NCI-H69 (cell line): Measurements from ENCODE around the gene OVCH2.
"Not testable (repeated sequence)": the region's sequence is repeated elsewhere in the genome, so short reads cannot be mapped to it uniquely, and the experiment has no call there.

Experiments used
- DNase-seq: peaks from one replicate; lab custom pipeline; 2025; lab: John Stamatoyannopoulos, UW

The OVCH2 gene

DNA sequence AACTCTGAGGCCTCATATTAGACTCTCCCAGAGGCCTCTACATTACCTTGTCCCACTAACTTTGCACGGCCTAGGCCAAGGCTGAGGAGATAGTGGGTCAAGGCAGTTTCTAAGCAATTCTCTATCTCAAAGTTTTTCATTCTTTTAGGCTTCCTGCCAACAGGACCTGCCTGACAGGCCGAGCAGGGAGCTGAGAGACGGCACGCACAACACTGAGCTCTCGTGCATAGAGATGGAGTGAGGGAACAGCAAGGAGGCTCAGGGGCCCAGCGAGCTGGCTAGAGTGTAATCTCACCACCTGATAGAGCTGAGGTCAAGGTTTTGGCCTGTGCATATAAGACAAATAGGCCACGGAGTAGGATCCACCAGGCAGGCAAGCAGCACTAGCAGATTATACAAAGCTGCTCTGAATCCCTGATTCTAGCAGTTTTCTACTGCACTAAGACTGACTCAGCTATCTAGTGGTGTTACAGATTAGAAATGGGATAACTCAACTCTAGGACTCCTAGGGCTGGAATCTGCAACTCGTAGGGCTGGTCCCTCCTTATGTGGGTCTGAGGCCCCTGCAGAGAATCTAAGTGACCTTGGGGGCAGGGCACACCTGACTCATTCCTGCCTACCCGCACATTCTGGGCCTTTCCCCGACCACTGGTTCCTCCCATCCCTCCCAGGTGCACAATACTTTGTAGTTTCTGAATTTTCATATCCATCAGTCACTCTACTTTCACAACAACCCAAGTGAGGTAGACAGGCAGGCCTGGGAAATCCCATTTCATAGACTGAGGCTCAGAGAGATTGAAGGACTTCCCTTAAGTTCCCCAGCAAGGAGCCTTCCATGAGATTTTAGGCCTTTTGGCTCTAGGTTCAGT is 34.7 kb downstream of the OVCH2 start:
- DNase-seq: no peak

DNA sequence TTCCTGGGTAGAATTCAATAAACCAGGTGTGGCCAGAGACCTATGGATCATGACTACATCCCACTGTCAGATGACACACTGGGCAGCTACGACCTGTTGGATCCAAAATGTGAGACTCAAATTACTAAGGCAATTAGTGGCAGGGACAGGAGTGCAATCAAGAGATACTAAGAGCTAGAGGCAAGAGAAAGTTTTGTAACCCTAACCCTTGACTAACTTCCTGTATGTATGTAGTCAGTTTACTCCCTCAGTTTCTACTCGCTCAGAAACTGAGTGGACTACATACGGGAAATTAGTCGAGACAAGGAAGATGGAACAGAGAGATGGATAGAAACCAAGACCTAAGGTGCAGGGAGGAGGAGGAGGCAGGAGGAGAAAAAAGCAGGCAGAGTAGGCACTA is 35.6 kb downstream of the OVCH2 start:
- DNase-seq: no peak

DNA sequence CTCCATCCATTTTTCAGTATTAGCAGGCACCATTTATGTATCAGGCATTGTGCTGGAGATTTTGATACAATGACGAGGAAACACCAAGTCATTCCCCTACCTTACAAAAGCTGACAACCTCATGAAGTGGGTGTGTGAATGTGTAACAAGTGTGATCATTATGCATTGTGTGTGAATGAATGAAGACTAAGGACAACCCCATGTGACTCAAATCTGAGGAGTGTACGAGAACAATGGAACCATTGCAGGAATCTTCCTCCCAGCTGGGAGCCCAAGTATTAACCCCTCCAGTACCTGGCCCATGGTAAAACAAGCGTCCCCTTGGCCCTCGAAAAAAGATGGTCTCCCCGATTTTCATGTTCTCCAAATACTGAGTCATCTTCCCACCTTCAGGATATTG is 37.4 kb downstream of the OVCH2 start:
- no peak for DNase-seq

DNA sequence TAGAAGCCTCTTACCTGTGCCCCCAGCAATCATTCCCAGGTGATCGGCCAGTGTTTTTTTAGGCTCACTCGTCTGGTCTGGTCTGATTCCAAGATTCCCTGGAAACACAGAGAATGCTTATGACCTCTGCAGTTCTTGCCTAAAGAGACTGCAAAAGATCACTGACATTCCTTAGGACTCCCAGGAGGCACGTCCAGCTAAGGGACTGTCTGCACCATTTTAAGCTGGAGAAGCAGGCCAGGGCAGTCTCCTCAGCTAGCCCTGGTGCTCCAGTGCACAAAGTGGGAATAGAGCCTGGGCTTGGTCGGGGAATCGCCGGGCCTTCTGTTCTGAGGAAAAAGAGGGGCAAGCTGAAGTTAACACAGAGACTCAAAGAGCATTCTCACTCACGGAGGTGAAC is 37.8 kb downstream of the OVCH2 start:
- no peak for DNase-seq

DNA sequence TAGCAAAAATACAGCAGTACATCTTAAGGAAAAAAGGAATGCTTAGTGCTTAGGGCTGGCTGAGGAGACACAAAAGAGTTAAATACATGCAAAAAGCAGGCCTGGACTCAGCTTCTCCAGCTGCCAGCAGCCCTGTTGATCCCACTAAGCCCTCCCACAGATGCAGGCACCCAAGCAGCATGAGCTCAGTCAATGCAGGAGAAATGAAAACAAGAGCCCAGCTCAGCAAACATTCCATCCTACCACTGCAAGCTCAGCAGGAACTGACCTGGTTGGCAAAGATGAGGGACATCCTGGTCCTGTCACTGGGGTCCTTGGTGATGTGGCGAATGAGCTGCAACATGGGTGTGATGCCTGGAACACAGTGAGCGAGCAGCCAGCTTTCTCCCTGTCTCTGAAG is 38.8 kb downstream of the OVCH2 start:
- peak; percentile 6 for DNase-seq

DNA sequence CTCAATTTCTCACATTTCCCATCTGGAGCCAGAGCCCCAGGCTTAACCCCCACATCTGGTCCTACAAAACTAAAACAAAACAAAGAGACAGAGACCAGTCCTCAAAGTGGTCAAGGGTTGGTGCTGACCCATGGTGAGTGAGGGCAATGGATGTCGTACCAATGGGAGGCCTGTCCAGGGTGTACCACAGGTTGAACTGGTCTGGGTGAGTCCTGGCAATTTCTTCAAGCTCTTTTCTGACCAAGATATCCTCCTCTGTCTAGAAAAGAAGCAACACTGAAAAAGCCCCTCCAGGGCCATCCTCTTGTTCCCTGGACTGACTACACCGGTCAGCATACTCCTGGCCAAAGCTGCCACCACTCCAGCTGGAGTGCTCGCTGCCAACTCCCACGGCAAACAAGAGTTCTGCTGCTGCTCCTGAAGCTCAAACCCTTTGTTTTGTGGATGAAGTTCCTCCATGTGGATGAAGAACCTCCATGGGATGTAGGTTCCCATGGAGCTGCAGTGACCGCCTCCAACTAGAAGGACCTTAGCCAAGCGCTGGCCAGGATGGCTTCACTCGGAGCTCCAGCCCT is 39.9 kb downstream of the OVCH2 start:
- no peak for DNase-seq

DNA sequence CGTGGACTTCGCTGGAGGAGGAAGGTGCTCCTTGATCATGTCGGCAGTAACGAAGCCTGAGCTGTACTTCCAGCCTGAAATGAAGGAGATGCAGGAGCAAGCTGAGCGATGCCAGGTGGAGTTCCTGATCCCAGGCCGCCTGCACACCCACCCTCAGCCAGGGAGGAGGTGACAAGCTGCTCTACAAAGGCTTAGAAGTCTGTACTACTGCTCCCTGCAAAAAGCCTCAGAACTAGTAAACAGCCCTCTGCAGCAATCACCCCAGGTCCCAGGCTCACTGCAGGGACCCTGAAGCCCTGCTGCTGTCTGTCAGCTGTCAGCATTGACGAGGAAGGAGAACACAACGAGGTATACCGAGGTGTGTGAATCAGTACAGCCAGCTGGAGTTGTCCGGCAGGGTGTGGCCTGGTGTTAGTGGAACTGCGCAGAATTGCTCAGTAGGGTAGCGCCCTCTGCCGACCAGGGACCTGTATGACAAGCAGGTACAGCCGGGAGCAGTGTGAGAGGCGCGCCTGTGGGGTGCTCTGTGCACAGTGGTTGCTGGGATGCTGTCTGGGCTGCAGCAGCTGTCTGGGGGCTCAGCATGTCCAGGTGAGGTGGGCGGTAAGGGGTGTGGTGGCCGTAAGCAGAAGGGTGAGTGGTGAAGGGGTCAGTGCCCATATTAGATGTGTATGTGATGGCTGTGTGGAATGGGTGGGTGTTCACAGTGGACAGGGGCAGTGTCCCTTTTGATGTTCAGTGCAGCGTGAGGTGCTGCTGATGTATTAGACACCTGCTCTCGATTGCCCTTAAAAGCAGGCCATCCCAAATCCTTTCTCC is 40.6 kb downstream of the OVCH2 start:
- DNase-seq: peak; percentile 74

DNA sequence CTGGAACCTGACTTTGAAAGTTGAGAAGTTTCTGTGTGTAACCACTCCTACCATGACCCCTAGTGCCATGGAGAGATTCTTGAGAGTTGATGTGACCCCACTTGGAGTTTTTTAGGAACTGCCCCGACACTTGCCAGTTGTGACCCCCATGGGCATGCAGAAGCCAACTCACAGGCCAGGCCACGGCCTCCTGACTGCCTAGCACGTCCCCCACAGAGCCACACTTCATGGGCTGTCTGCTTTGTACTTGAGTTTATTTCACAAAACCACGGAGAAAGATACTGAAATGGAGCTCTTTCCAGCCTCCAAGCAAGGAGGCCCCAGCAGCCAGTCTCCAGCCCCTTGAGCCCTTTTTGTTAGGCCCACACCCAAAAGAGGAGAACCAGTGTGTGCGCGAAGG is 41.4 kb downstream of the OVCH2 start:
- no peak for DNase-seq

DNA sequence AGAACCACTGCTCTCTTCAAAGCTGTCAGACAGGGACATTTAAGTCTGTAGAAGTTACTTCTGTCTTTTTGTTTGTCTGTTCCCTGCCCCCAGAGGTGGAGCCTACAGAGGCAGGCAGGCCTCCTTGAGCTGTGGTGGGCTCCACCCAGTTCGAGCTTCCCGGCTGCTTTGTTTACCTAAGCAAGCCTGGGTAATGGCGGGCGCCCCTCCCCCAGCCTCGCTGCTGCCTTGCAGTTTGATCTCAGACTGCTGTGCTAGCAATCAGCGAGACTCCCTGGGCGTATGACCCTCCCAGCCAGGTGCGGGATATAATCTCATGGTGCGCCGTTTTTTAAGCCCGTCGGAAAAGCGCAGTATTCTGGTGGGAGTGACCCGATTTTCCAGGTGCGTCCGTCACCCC is 42.7 kb downstream of the OVCH2 start:
- not testable (repeated sequence) for DNase-seq

DNA sequence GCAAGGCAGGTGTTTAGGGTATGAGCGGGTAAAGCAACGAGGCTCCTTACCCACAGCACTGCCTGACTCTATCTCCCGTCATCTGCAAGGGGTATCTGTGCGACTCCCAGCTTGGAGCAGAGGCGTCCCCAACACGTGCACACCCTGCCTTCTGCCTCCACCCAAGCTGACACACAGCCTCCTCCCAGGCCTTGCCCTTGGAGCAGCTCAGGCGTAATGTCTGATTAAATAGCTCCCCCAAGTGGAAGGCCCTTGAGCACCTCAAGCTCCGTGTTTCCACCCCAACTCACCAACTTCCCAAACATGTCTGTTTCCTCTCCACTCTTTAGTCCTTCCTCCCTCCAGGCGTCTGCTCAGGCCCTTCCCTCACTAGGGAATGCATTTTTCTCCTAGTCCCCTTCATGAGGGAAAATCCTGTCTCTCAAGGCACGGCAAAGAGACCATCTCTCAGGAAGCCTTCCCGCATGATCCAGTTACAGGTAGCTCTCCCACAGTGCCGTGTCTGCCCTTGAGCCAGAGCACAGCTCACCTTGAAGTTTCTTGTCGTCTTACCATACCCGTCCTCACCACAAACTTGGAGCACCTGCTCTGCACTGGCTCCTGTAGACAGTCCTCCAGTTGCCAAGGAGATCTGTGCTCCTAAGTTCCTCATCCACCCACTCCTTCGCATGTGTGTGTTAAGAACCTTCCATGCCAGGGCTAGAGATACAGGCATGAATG is 48.8 kb downstream of the OVCH2 start:
- peak; percentile 68 for DNase-seq

DNA sequence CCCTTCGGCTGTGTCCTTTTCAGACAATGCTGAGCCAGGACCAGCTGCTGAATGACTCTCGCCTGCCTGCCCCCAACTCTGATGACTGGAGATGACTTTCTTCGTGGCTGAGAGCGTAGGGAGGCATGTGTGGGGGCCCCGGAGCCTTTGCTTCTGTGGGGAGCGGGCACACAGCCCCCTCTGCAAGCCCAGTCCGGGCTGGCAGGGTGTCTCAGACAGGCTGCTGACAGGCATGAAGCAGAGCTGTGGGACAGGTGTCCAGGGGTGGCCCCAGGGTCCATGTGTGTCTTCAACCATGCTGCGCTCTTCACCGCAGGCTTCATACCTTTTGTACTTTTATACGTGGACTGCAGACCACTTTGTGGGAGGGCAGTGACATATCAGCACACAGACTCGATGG is 49.6 kb downstream of the OVCH2 start:
- DNase-seq: no peak

DNA sequence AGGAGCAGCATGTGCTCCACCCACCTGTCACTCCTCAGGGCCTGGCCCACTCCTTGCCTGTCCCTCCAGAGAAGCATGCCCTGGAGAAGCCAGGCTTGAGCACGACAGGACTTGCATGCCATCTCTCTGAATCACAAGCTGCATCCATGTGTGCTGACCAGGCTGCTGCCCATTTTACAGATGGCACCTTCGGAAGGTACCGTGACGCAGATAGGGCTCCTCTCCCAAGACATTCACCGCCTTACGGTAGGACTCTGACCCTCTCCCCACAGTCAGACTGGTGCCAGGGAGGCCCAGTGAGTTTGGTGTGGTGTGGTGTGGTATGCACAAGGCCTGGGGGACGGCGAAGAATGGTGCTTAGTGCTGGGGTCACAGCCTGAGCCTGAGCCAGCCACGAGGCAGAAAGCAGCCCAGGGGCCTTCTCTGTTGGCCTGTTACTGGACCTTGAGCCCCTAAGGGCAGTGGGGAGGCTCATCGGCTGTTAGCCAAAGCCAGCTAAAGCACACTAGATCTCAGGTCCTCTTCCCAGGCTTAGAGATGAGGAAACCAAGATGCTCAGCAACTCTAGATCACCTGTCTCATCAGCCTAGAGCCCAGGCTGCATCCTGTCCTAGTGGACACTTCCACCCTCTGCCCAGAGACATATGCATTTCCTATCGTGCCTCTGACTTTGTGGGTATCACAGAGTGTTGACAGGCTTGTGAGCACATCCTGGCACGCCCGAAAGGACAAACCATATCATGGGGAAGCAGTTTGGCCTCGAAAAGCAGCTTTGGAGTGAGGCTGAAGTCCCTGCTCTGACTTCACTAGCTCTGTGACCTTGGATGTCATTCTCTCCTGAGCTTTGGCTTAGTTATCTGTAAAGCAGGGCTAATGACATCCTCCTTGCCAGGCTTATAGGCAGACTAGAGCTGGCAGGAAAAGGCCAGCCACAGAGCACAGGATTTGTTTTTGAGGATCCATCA is 50.7 kb downstream of the OVCH2 start:
- no peak for DNase-seq

DNA sequence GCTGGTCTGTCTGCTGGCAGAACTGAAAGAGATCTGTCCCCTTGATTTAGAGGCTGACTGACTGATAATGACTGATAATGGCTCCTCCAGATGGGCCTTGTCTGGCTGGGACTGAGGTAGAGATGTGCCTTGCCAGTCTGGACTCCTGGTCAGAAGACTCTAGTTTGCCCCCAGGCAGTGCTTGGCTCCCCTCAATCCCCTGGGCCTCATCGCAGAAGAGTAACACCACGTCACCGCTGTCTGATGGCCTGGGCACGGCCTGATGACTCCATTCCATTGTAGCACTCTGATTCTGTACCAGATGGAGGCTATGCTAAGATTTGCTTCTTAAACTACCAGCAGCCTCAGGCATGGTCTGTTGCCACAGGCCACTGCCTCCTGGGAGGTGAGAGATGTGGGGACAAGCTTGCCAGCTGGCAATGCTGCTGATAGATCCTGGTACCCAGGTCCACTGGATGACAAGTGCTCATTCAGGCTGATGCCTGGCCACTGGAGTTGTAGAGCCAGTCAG is 52.0 kb downstream of the OVCH2 start:
- DNase-seq: peak; percentile 76

DNA sequence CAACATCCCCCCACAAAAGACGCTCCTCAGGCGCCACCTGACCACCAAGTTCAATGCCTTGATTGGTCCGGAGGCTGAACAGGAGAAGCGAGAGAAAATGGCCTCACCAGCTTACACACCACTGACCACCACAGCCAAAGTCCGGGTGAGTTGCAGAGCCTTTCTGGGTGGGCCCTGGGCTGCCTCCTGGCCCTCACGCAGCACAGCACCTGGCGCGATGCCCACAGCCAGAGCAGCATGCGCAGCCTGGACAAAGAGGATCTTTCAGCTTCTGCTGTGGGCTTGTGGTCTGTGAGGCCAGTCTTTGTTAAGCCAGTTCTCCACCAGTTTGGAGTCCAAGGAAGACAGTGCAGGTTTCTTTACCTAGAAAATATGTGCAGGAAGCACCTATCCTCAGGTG is 54.6 kb downstream of the OVCH2 start:
- no peak for DNase-seq

DNA sequence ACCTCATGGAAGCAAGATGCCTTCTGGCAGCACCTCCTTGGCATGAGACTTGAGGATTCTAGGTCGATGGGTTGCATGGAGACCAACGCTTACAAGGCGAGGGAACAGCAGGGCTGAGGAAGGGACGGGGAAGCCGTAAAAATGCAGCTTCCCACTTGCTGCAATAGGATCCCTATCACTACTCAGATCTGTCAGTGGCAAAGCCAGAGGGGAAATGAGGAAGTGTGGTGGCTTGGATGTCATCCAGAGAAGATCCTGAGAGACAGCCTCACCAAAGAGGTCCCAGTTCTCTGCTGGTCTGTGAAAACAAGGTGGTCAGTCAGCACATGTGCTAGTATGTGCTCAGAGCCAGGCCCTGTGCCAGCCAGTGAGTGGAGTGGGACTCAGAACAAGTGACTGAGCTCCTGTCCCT is 55.1 kb downstream of the OVCH2 start:
- DNase-seq: no peak

DNA sequence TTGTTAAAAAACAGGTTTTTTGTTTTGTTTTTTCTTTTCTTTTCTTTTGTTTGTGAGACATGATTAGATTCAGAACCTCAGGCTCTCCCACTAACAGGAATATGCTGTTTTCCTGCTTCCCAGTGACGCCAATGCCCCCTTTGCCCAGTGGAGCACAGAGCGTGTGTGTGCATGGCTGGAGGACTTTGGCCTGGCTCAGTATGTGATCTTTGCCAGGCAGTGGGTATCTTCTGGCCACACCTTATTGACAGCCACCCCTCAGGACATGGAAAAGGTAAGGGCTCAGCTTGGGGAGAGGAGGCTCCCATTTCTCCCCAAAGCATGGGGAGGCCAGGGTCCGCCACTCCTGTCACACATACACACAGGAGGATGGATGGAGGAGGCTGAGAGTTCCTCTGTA is 58.0 kb downstream of the OVCH2 start:
- DNase-seq: no peak

DNA sequence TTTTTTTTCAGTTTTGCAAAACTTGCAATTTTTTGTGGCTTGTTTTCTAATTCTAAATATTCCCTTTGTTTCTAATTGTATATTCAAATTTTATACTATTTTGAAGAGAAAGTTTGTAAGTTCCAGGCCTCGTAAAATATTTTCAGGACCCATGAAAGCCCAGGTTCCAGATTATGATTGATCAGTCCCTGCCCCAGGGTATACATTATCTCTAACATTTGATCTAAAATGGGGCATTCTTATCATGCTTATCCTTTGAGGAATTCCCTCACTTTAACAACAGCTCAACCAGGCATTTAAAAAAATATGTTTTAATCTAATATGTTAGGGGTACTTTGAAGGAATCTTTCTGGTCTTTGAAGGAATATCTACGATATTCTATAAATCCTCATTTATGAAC is 59.4 kb downstream of the OVCH2 start:
- no peak for DNase-seq

DNA sequence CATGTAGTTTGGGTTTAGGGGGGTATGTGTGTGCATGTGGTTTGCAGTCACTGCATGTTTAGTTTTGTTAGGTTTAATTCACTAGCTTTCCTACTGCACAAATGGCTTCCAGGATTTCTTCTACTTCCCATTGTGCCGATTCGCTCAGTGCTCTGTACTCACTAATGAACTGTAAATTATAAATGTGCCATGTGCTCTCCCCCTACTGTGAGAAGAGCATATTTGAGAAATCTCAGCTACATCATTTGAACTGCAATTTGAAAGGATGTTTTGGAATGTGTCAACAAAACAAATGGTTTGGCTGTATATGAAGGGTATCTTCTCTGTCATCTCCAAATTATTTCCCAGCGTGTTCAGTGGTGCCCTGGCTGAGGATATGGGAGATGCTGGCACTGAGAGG is 61.1 kb downstream of the OVCH2 start:
- peak; percentile 12 for DNase-seq

DNA sequence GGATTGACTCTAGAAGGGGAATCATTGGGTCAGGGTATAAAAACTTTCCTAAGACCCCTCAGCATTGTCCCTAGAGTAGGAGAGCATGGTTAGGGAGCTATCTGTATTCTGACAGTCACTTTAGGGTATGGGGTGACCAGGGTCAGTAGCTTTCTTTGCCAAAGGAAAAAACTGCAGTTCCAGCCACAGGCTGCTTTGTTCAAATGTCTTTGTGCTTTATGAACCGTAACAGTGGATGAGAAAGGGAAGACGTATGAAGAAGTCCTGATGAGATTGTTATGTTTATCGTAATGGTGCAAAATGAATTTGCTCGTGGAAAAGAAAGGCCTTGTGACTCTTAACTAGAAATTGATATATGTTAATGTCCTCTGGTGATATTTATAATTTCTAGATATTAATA is 63.0 kb downstream of the OVCH2 start:
- DNase-seq: peak; percentile 63

DNA sequence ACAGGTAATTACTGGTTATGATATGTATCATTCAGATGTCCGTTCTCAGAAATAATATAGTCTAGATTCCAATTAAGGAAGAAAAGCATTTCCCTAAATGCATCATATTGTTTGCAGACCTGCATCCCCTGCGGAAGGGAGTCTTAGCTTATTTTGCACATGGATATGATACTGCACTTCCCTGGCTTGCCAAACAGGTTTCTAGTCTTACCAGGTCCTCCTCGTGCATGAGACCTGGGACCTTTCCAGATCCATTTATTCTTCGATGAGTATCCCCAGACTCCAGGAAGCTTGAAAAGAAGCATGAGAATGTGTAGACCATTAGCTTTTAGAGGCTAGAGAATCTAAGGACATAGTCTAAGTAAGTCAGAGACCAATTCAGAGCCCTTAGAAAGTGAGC is 63.5 kb downstream of the OVCH2 start:
- no peak for DNase-seq

DNA sequence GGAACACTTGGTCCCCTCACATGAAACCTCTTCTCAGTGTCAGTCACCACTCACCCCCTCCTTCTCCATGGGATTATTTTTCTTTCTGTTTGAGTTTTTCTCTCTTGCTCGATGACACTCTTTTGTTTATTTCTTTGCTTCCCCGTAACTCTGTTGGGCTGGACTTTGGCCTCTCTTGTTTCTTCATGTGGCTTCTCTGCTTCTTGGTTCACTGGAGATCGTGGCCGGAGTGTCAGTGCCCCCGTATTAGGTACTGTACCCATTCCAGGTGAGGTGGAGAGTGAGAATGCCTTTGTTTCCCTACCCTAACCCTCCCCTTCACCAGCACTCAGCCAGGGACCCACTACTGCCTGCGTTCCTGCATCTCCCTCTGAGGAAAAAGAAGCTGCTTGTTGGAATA is 65.5 kb downstream of the OVCH2 start:
- no peak for DNase-seq
